EL (cell line): ENCODE results near the gene MRAP.
A peak's percentile ranks its signal among the peaks of the same experiment; 100 is the strongest.

ENCODE experiments used
- DNase-seq: peaks from one replicate; pipeline ENCODE4 v3.0.0-alpha.2; 2016

Gene MRAP

DNA sequence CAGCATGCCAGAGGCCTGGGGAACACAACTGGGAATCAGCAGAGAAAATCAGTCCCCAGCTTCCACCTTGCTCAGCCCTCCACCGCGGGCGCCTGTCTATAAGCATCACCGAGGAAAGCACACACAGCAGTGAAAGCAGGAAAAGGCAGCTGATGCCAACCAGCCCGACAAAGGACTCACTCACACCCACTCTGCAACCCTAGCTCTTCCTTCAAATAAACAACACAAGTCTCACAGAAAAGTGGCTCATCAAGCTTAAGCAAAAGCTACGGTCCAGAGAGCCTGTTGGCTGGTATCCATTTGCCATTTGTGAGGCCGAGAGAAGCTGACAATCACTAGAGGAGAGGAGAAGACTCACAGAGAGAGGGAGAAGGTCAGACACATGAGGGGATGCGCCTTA, 27.1 kb downstream of the MRAP start:
- no peak for DNase-seq

DNA sequence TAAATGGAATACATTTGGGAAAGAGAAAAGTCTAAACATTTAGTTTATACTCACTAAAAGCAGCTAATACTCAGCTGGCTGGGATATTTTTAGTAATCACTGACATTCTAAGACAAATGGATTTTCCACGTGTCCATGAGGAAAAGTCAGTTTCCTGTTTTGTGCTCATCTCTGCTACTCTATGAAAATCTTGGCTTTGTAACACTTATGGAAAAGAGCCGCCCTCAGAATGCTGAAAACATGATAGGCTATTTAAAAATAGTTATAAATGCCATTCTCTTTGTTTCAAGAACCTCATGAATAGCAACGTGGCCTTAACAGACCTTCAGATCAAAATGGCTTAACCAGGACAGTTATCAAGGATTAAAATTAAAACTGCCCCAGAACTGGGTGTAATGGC, 29.9 kb downstream of the MRAP start:
- no peak for DNase-seq

DNA sequence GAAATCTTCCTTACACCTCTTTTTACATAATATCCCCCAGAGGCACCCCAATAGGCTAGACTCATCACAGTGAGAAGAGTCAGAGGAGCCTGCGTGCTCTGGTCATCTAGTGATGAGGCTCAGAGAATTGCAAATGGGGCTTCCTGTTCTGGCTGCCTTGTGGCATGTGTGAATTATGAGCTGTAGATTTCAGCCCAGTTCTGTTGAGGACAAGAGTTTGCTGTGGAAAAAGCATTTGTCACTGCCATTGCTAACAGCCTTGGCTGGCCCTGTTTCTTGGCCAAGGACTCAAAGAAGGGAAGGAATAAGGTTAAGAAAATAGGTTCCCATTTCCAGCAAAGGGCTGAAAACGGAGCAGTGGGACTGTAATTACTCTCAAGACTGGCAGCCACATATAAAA, 30.7 kb downstream of the MRAP start:
- DNase-seq, result no peak

DNA sequence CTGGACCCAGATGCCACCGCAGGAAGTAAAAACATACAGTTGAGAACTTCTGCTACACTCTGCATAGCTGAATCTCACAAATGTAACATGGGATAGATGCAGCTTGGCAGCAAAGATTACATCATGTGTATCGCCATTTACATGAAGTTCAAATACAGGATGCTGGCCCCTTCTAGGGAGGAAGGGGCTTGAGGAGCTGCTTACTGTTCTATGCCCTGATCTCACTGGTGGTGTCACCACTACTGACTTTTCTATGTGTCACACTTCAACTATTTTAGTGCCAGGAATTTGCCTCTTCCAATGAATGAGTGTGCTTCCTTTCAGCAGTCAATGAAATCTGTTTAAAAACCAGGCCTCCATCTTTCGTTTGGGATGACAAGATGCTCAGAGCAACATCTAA, 31.1 kb downstream of the MRAP start:
- peak; percentile 57 for DNase-seq

DNA sequence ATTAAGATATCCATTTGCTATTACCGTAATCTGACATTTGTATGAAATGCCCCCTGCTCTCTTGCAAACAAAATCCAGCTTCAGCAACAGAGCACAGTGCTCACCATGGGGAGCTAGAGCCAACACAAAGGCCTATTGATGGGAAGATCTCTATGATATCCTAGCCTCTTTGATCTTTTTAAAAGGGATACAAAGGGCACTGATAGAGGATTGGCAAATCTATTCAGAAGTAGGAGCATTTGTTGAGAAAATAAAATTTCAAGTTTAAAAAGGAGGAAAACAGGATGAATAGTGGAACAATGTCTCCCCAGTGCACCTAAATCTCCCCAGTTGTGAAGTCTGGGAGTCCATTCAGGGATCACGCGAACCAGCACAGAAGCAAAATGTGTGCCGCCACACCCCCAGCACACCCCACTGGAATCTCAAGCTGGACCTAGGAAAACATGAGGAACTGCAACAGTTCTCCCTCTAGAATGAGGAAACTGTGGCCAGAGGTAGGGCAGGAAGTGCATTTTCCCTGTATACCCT, 32.2 kb downstream of the MRAP start:
- DNase-seq, result no peak

DNA sequence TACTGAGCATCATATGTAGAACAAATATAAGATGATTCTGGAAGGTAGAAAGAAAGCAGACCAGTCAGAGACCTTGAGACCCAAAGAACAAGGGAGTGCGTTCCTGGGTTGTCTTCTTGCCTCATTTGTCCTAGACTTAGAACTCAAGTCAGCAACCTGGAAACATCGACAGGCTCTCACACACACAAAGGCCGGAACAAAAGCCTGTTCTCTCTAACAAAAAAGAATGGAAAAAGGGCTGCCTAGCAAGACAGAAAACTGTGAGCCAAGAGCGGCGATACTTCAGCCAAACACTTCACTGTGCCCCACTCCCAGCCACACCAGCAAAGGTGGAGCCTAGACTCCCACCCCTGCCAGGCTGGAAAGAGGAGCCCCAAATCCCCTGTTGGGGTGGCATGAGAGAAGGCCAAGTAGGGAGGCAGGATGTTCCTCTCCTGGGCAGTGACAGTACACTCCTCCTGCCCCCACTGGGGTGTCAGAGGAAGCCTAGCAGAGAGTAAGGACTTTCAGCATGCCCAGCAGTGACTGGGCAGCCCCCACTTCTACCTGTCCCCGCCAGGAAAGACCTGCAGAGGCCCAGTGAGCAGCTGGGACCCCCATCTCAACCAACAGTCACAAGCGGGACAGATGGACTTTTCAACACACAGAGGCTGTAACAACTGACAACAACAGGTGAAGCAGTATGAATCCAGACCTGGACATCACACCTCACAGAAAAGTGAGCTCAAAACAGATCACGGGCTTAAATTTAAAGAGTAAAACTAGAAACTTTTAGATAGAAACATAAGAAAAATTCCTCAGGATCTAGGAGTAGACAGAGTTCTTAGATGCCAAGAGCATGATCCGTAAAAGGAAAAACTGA, 33.0 kb downstream of the MRAP start:
- DNase-seq, result no peak

DNA sequence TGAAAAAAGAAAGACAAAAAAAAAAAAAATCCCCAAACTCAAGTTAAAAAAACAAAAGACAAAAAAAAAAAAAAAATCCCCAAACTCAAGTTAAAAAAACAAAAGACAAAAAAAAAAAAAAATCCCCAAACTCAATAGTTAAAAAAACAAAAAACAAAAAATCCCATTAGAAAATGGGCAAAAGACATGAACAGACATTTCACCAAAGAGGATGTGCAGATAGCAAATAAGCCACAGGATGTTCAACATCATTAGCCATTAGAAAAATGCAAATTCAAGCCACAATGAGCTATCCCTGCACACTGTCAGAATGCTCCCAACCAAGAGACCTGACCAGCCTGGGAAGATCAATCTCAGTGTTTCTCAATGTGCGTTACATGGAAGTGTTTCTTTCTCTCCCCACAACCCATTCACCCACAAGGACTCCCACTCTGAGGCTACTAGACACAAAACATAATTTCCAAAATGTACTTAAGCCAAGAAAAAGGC, 33.9 kb downstream of the MRAP start:
- no peak for DNase-seq

DNA sequence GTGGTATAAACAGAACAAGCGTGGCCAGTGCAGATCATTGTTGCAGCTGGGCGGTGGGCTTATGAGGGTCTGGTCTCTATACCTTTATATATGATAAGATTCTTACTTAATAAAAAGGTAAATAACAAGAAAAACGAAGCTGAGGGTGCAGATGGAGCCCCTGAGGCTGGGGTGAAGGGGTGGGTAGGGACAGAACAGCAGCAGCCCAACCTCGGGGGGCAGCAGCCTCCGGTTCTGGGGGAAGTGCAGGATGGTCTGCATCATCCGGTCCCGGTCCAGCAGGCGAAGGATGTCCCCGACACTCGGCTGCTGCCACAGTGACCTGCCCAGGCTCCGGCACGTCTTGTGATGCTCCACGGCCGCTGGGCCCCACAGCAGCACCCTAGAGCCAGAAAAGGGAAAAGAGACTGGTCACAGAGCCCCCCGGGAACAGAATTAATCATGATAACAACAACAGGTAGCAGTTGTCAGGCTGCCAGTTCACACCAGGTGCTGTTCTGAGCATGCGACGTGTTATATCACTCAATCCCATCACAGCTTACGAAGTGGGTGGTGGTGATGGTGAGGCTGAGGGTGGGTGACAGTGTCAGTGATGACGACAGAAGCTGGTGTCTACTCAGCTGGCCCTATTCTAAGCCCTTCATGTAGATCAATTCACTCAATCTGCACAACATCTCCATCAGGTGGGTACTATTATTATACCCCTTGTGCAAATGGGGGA, 35.5 kb downstream of the MRAP start:
- DNase-seq, result no peak

DNA sequence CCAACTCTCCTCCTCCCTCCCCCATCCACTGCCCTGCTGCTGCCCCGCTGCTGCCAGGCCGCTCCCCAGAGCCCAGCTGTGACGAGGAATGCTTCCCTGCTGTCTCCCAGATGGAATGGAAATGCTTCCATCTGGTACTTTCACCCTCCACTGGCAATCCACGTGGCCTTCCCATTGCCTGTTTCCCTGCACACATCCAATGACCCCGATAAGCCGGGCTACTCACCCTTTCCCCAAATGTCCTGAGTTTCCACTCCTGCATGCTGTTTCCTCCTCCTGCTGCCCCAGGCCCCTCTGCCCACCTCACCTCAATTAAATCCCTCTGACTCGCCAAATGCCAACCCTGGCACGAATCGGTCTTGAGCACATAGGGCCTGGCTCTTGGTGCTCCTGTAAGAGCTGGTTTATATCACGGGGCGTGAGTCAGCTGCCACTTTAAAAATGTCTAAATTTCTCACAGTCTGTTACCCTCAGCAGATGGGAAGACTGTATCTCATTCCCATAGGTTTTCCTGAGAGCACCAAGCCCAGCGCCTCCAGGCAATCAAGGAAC, 36.4 kb downstream of the MRAP start:
- DNase-seq, result no peak

DNA sequence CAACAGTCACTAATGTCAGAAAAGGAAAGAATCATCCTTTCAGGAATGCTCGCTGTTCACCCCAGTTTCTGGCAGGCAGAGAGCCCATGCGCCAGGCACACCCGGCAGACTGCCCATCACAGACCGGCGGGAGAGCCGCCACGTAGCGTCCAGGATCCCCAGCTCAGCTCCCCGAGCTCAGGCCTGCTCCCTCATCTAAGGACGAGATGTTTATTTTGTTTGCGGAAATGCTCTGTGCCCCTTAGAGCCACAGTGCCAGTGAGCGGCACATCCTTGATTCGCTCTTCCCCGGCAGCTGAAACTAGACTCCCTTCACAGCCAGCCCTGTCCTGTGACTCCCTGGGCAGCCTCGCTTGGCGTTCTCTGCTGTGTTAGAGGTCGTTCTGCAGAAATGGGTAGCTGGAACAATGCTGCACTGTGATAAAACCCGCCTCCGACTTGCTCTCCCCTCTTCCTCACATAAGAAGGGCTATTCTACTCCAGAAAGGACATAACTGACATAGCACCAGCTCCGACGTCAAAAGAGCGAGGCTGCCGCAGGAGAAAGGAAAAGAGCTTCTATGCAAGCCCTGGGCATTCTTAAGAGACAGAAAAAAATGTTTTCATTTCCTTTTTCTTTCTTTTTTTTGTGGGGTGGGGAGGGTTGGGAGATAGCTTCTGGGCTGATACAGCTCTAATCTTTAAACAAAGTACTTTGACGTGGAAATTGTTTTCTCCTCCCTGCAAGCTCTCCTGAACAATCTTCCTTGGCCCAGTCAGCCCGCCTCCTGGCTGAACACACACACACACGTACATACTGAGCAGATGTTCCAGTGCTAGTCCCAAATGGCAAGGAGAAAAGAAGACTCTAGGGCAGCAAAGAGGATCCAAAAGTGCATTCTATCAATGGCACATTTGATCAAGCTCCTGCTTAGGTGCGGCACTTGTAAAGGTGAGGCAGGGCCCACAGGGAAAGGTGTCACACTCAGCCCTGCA, 37.2 kb downstream of the MRAP start:
- no peak for DNase-seq

DNA sequence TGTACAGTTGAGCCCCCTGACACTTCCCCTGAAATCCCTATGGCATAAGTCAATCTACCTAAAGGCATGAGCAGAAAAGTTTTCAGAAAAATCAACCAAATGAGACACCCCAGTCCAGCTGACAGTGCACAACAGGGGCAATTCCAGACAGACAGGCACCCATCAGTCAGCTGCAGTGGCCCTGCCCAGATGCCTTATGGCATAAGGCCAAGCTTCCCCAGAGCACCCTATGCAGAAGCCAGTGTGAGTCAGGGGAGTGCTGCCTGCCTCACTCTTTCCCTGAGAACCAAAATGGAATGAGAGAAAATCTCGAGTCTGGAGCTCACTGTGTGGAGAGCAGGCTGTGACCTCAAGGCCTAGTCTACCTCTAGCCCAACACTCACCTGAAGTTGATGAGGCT, 38.1 kb downstream of the MRAP start:
- DNase-seq, result peak; percentile 53

DNA sequence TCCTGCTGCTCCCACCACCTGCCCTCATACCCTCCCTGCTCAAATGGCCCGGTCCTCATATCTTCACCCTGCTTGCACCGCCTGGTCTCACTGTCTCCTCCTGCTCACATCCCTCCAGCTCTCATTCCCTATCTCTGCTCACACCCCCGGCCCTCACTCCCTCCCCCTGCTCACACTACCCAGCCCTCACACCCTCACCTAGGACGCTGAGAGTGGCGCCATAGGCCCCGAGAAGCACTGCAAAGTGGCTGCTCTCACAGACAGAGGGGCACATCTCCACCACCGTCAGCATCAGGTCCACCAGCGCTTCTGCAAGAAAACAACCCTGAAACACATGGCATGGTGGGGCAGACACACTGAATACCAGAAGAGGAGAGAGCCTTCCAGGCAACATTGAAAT, 38.6 kb downstream of the MRAP start:
- no peak for DNase-seq

DNA sequence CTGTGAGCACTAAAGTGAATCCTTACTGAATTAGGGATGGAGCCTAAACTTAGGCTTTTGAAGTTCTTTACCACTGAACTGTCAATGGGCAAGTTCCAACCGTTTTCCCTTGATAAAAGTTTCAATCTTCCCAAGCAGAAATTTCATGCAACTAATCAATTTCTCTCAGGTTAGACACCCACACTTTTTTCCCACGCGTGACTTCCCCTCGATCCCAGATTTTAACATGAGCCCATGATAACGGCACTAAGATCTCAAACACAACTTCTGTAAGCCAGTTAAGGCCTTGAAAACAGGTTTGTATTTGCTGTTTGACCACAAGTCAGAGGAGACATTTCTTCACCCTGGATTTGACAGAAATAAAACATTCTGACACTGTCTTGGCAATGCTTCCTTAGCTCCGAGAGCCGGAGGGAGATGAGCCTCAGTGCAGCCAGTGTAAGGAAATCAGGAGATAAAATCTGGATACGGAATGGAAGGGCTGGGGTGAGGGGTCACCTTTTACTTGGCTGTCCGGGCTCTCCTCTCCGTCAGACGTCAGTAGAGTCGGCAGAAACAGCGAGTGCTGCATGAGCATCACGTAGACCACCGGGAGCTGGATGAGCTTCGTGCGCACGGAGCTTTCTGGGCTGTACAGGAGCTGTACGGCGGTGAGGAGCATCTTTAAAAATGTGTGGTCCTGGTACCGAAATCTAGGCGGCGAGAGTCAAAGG, 39.7 kb downstream of the MRAP start:
- no peak for DNase-seq

DNA sequence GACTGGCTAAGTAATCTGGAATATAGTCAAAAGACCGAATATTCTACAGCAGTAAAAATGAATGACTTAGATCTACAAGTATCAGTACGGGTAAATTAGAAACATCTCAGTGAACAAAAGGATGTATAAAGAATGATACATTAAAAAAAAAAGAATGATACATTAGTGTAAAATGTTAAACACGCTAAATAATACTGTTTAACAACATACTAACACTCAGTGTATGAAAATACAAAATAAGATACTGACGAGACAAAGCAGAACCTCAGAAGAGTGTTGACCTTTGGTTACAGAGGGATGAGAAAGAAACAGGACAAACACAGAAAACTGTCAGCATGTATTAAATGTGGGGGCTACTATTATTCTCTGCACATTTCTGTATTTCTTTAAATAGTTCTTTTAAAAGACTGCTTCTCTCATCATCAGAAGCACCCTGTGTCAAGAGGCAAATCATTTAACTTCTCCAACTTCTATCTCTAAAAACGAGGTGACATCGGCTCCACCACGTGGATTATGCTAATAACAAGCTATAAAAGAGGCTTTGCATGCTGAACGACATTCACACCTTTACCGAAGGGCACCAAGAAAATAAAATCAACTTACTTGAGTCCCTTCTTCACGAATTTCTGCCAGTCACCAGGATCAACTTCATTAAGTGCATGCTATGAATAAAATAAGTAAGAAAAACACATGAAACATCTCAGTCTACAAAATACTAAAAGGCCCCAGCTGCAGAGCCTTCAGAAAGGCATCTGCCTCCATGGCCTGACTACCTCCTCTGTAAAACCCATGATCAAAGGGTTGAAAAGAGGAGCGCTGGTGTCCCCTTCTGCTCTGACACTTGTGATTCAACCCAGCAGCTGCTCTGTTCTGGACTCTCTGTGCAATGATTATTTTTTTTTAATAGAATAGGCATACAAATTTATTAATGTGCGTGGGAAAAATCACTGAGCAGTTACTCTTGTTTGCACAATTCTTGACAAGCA, 42.5 kb downstream of the MRAP start:
- DNase-seq, result no peak

DNA sequence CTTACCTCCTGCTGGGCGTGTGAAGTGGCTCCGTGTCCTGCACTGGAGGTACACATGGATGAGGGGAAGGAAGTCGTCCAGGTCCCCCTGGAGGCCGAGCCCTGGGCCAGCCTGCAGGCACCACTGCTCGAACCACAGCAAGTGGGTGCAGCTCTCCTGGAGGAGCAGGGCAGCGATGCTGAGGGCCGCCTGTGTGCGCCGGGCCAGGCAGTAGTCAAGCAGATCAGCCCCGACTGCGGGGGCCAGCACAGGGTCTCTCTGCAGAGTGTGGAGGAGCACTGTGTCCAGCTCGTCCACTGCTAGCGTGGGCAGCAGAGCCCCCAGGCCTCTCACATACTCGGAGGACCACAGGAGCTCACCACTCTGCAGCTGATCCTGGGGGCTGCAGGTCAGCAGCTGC, 48.3 kb downstream of the MRAP start:
- no peak for DNase-seq

DNA sequence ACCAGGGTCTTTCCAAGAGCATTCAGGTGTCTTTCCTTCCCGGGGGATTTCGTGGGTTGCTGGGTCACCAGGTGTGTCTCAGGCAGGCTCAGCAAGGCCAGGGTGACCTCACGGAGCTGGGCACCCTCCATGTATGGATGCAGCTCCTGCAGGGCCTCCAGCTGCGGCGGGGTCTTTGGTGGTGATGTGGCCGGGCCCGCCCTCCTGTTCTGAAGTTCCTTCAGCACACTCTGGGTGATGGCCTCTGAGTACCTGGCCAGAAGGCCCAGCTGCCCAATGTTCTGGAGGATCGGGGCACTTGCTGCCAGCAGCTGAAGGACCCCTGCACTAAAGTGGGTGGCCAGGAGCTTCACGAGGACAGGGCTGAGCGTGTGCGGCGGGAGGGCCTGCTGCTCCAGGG, 48.7 kb downstream of the MRAP start:
- DNase-seq, result no peak

DNA sequence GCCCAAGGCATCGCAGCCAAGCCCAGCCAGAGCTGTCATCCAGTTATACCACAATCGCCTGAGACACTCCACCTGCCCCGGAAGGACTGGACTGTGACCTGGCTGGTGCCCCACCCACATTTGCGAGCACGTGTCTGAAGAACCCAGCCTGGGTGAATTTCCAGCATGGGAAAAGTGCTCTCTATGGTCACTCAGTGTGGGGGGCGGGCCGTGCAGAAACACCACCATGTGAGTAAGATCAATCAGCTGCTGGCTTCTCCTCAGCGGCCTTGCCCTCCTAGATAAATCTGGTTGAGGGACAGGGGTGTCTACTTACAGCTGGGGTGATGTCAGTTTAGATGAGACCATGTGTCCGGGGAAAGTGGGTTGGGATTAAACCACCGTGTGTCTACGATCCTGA, 49.3 kb downstream of the MRAP start:
- no peak for DNase-seq

DNA sequence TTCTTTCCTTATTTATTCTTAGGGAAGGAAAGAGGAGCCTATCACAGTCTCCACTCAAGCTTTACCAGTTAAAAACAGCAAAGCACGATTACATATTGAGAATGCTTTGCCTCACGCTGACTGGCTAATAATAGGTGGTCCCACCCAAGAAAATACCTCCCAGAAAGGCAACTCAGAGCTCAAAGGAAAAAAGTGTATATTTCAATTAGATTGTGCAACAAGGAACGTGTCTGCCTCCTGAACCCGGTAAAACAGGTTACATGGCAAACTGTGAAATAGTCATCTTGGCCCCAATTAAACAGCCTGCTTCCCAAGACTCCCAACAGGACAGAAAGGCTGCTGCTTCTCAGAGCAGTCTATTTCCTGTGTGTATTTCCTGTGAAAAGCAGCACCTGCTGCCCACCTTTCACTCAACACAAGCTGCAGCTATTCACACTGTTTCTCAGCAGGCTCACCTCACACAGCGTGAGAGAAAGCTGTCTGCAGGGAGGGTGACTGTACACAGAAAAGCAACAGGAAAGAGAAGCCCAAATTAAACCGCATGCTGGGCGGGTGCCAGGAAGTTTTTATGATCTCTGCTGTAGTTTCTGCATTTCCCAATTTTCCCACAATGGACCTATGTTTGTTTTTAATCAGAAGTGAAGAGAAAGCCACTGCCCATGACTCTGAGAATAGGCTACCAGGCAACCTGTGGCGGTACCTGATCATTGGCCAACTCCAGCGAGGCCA, 50.1 kb downstream of the MRAP start:
- no peak for DNase-seq

DNA sequence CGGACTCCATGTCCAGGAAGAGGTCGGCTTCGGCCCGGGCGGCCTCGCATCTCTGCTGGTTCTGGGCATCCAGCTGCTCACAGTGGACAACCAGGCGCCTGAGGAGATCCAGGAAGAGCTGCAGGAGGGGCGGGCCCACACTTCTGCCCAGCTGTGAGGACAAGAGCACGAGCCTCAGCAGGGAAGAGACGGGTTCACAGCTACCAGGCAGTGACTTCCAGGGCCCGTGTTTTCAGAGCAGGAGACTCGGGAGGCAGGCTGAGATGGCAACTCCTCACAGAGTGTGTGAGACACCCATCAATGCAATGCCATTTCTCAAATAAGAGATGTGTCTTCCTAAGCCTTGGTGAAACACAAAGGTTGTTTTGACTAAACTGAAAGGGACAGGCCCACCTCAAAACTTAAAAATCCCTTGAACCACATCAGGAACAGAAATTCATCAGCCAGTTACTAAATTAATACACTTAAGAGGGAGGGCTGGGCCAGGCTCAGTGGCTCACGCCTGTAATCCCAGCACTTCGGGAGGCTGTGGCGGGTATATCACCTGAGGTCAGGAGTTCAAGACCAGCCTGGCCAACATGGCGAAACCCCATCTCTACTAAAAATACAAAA, 50.8 kb downstream of the MRAP start:
- no peak for DNase-seq
